Germinal center (tissue), 1 donor: ENCODE data around the gene SCD.
"Not testable (repeated sequence)": the region's sequence is repeated elsewhere in the genome, so short reads cannot be mapped to it uniquely, and the experiment has no call there.

ENCODE experiments used
- DNase-seq: peaks from one replicate; pipeline ENCODE4 v3.0.0; 2012; ENCODE audit warnings: mixed read lengths, low spot score

Gene SCD

GRCh38 chr10:100346765-100347567, at the start of gene SCD:
Gene SCD, plus strand, starts transcription at chr10:100347233. Its CDS starts 272 bp downstream, at chr10:100347505.
- DNase-seq: peak; percentile 94

GRCh38 chr10:100297242-100297641, 49.8 kb upstream of the SCD start:
- DNase-seq: no peak

- not testable (repeated sequence) for DNase-seq
These were observed 45.9 kb upstream of the SCD start for GRCh38 chr10:100301123-100301522.

- DNase-seq: peak; percentile 36
These were observed 43.2 kb upstream of the SCD start for GRCh38 chr10:100303724-100304319.

- DNase-seq: no peak
These were observed 42.6 kb upstream of the SCD start for GRCh38 chr10:100304414-100304813.

GRCh38 chr10:100306861-100307260, 40.2 kb upstream of the SCD start:
- no peak for DNase-seq

GRCh38 chr10:100307684-100308083, 39.3 kb upstream of the SCD start:
- DNase-seq: no peak

GRCh38 chr10:100311298-100311697, 35.7 kb upstream of the SCD start:
- no peak for DNase-seq

GRCh38 chr10:100315615-100316014, 31.4 kb upstream of the SCD start:
- DNase-seq: no peak

GRCh38 chr10:100318207-100318606, 28.8 kb upstream of the SCD start:
- no peak for DNase-seq

- DNase-seq: no peak
These were observed 27.2 kb upstream of the SCD start for GRCh38 chr10:100319707-100320402.

- DNase-seq: no peak
These were observed 21.9 kb upstream of the SCD start for GRCh38 chr10:100325158-100325557.

GRCh38 chr10:100327007-100327717, 19.9 kb upstream of the SCD start:
- peak; percentile 70 for DNase-seq

- no peak for DNase-seq
These were observed 19.4 kb upstream of the SCD start for GRCh38 chr10:100327718-100328009.

GRCh38 chr10:100328198-100328597, 18.8 kb upstream of the SCD start:
- DNase-seq: no peak

GRCh38 chr10:100330079-100330478, 17.0 kb upstream of the SCD start, which contains the start of gene PKD2L1:
Gene PKD2L1, minus strand, starts transcription at chr10:100330228. Its CDS starts 125 bp downstream, at chr10:100330103.
- DNase-seq: no peak

- no peak for DNase-seq
These were observed 13.9 kb upstream of the SCD start for GRCh38 chr10:100333106-100333505.

GRCh38 chr10:100333661-100334440, 13.2 kb upstream of the SCD start:
- no peak for DNase-seq

GRCh38 chr10:100334762-100335161, 12.3 kb upstream of the SCD start:
- no peak for DNase-seq

- DNase-seq: peak; percentile 77
These were observed 8.5 kb upstream of the SCD start for GRCh38 chr10:100338434-100339036.

GRCh38 chr10:100339236-100339635, 7.8 kb upstream of the SCD start:
- peak; percentile 75 for DNase-seq
